ENCODE data around the gene SCN8A.

DNA sequence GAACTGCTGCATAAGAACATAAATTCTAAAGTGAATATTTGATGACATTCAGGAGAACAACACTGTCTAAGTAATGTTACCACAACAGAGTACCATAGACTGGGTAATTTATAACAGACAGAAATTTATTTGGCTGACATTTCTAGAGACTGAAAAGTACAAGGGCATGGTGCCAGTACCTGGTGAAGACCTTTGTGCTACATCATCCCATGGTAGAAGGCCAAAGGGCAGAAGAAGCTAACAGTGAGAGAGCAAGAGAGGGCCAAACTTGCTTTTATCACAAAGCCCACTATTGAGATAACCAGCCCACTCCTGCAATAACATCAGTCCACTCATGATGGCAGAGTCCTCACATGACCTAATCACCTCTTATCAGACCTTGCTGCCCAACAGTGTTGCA, 168.7 kb downstream of the SCN8A start:
- TF ChIP-seq GATA2 (IDR thresholded peaks at IDR 0.05; ENCODE audit: low read depth, low read length) (no peak), GATA3 (IDR thresholded peaks at IDR 0.05; ENCODE audit: low read depth, low read length) (no peak)
